Stimulated activated CD8-positive, alpha-beta memory T cell treated with anti-CD3 and anti-CD28 coated beads, Interleukin-4, amount 100 ng/mL, for 48 hours (primary cell): ENCODE measurements around the gene SRRM5.
"Not testable (repeated sequence)": the region's sequence is repeated elsewhere in the genome, so short reads cannot be mapped to it uniquely, and the experiment has no call there.

Experiments used
- DNase-seq: peaks from one replicate; pipeline ENCODE4 v3.0.0-alpha.2; 2020

The SRRM5 gene

GRCh38 chr19:43639519-43640423 lies 27.9 kb downstream of the SRRM5 start, which contains the start of gene CADM4:
Gene CADM4 (minus strand): TSS chr19:43639850. CDS start chr19:43639790, 60 bp downstream.
- peak; percentile 38 for DNase-seq

GRCh38 chr19:43640424-43640757 lies 28.5 kb downstream of the SRRM5 start:
- DNase-seq, result no peak

- no peak for DNase-seq
Observed at GRCh38 chr19:43641333-43641732, 29.4 kb downstream of the SRRM5 start.

- DNase-seq, result no peak
Observed at GRCh38 chr19:43642531-43642930, 30.6 kb downstream of the SRRM5 start.

GRCh38 chr19:43643326-43643725 lies 31.4 kb downstream of the SRRM5 start:
- DNase-seq, result no peak

- no peak for DNase-seq
Observed at GRCh38 chr19:43644181-43644580, 32.3 kb downstream of the SRRM5 start.

GRCh38 chr19:43648633-43649032 lies 36.7 kb downstream of the SRRM5 start:
- no peak for DNase-seq

GRCh38 chr19:43649514-43649913 lies 37.6 kb downstream of the SRRM5 start:
- no peak for DNase-seq

- DNase-seq, result not testable (repeated sequence)
Observed at GRCh38 chr19:43650276-43650675, 38.4 kb downstream of the SRRM5 start.

GRCh38 chr19:43651758-43652545 lies 40.1 kb downstream of the SRRM5 start:
- peak; percentile 64 for DNase-seq

- no peak for DNase-seq
Observed at GRCh38 chr19:43652546-43652874, 40.6 kb downstream of the SRRM5 start.

- no peak for DNase-seq
Observed at GRCh38 chr19:43656436-43656835, 44.5 kb downstream of the SRRM5 start.

- DNase-seq, result no peak
Observed at GRCh38 chr19:43658001-43658400, 46.1 kb downstream of the SRRM5 start.

GRCh38 chr19:43658494-43658893 lies 46.6 kb downstream of the SRRM5 start:
- no peak for DNase-seq

GRCh38 chr19:43660301-43660970 lies 48.5 kb downstream of the SRRM5 start:
- no peak for DNase-seq

- DNase-seq, result no peak
Observed at GRCh38 chr19:43660971-43661360, 49.1 kb downstream of the SRRM5 start.

- DNase-seq, result no peak
Observed at GRCh38 chr19:43662487-43662886, 50.6 kb downstream of the SRRM5 start.

- DNase-seq, result no peak
Observed at GRCh38 chr19:43664018-43664417, 52.1 kb downstream of the SRRM5 start.
